ENCODE data around the gene ABHD2.
"Not testable (repeated sequence)": the region's sequence is repeated elsewhere in the genome, so short reads cannot be mapped to it uniquely, and the experiment has no call there.

ABHD2 gene

DNA sequence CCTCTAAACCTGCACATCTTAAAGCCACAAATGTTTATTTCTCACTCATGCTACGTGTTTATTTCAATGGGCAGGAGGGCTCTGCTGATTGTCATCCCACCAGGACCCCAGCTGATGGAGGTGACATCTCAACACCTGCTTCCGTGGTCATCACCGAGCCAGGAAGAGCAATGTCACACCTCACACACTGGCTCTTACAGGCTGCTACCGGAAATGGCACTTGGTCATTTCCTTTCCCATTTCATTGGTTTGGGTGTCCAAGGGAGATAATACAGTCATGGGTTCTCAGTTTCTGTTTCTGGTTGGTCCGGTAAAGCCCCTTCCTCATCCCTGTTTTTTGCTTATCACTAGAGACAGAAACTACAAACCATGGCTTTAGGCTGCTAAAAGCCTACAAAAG lies 41.9 kb downstream of the ABHD2 start:
- no peak for DNase-seq (ENCODE audit: low read depth)
- TF ChIP-seq, protein P1, sequence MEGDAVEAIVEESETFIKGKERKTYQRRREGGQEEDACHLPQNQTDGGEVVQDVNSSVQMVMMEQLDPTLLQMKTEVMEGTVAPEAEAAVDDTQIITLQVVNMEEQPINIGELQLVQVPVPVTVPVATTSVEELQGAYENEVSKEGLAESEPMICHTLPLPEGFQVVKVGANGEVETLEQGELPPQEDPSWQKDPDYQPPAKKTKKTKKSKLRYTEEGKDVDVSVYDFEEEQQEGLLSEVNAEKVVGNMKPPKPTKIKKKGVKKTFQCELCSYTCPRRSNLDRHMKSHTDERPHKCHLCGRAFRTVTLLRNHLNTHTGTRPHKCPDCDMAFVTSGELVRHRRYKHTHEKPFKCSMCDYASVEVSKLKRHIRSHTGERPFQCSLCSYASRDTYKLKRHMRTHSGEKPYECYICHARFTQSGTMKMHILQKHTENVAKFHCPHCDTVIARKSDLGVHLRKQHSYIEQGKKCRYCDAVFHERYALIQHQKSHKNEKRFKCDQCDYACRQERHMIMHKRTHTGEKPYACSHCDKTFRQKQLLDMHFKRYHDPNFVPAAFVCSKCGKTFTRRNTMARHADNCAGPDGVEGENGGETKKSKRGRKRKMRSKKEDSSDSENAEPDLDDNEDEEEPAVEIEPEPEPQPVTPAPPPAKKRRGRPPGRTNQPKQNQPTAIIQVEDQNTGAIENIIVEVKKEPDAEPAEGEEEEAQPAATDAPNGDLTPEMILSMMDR (IDR thresholded peaks at IDR 0.05; ENCODE audit: insufficient read depth, low read depth, low read length, missing control alignments) = no peak
- H3K4me3 ChIP-seq (ENCODE audit: low read length) = no peak overlapping the region

DNA sequence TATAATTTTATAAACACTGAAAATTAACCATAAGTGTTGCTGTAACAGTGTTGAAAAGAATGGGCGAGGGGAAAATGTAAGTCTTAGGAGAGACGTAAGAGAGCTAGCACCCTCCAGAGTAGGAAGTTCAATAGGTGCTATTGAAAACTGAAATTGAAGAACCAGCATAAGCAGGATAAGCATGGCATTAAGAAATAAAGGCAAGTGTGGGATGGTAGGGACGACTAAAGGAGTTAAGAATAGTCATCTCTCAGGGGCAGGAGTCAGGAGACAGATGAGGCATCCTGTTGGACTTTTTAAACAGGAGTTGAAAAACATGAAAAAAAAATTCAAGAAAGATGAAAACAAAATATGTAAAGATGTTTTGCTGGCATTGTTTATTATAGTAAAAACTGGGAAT lies 43.5 kb downstream of the ABHD2 start:
- DNase-seq (ENCODE audit: low read depth) = no peak
- H3K4me3 ChIP-seq (ENCODE audit: low read length) = no peak overlapping the region
- TF ChIP-seq, protein P1 (IDR thresholded peaks at IDR 0.05; ENCODE audit: insufficient read depth, low read depth, low read length, missing control alignments) = no peak

DNA sequence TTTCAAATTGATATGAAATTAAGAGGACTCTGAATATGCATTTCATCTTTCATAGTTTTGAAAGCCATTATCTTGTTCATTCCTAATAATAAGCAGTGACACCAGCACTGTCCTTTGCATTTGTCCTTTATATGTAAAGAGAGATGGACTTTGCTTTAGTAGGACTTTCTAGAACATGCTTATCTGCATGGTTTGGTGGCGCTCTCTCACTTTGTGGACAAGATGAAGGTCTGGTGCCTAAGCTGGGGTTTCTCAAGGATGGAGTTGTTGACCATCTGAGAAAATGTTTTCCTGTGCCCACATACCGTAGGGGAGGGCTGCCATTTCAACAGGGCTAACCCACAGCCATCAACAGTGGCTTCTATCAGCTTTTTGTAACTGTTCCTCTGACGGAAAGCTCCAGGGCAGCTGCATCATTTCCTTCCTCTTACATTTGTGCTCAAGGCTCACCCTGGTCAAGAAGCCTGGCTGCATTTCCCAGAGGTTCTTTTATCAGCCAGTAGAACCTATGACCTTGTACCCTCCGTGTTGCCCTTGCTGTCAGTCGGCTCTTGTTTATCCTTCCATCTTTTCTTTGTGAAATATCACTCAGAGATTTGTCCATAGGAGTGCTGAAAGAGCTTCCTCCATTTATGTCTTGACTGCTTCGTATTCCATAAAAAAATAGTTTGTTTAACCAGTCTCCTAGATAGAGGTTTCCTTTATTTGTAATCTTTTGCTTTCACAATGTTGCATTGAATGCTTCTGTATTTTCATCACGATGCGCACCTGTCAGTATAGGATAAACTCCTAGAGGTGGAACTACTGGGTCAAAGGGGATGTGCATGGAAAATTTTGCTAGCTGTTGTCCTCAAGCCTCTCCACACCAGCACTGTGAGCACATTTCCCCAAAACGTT lies 44.6 kb downstream of the ABHD2 start:
- no peak for DNase-seq (ENCODE audit: low read depth)
- H3K4me3 ChIP-seq (ENCODE audit: low read length) = no peak overlapping the region
- TF ChIP-seq, protein P1 (IDR thresholded peaks at IDR 0.05; ENCODE audit: insufficient read depth, low read depth, low read length, missing control alignments) = no peak

DNA sequence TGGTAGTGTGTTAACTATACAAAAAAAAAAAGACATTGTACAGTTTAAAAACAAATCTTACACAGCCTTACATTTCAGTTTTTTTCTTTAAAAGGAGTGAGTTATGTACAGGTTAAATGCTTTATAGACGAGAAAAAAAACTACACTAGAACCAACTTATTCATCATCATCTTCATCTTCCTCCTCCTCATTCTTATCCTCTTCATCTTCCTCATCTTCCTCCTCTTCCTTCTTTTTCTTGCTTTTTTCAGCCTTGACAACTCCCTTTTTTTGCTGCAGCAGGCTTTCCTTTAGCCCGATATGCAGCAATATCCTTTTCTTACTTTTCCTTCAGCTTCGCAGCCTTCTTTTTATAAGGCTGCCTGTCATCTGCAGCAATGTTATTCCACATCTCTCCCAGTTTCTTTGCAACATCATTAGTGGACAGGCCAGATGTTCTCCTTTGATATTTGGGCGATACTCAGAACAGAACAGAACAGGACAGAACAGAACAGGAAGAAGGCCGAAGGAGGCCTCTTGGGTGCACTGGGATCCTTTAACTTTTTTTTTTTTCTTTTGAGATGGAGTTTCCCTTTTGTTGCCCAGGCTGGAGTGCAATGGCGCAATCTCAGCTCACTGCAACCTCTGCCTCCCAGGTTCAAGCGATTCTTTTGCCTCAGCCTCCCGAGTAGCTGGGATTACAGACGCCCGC lies 47.3 kb downstream of the ABHD2 start:
- not testable (repeated sequence) for DNase-seq (ENCODE audit: low read depth); H3K4me3 ChIP-seq (ENCODE audit: low read length)

DNA sequence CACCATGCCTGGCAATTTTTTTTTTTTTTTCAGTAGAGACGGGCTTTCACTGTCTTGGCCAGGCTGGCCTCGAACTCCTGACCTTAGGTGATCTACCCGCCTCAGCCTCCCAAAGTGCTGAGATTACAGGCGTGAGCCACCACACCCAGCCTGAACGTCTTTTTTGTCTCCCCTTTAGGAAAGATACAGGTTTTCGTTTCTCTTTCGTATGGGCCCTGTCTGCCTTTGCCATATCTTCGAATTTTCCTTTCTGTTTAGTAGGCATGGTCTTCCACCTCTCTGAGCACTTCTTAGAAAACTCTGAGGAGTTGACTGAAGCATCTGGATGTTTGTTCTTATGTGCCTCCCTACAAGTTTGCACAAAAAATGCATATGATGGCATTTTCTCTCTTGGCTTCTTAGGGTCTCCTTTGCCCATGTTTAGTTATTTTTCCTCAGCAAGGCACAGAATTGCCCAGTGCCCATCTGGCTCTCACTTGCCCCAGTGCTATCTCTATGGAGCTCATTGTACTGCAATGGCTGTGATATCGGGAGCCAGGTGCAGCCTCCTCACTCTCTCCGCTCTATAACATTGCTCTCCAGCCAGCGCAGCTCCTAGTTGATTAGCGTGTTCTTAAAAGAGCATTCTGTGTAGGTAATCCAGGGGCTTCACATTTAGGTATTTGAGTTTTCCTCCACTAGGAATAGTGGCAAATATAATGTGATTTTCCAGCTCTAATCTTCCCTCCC lies 48.0 kb downstream of the ABHD2 start:
- DNase-seq (ENCODE audit: low read depth) = no peak
- TF ChIP-seq, protein P1 (IDR thresholded peaks at IDR 0.05; ENCODE audit: insufficient read depth, low read depth, low read length, missing control alignments) = no peak
- no peak overlapping the region for H3K4me3 ChIP-seq (ENCODE audit: low read length)

DNA sequence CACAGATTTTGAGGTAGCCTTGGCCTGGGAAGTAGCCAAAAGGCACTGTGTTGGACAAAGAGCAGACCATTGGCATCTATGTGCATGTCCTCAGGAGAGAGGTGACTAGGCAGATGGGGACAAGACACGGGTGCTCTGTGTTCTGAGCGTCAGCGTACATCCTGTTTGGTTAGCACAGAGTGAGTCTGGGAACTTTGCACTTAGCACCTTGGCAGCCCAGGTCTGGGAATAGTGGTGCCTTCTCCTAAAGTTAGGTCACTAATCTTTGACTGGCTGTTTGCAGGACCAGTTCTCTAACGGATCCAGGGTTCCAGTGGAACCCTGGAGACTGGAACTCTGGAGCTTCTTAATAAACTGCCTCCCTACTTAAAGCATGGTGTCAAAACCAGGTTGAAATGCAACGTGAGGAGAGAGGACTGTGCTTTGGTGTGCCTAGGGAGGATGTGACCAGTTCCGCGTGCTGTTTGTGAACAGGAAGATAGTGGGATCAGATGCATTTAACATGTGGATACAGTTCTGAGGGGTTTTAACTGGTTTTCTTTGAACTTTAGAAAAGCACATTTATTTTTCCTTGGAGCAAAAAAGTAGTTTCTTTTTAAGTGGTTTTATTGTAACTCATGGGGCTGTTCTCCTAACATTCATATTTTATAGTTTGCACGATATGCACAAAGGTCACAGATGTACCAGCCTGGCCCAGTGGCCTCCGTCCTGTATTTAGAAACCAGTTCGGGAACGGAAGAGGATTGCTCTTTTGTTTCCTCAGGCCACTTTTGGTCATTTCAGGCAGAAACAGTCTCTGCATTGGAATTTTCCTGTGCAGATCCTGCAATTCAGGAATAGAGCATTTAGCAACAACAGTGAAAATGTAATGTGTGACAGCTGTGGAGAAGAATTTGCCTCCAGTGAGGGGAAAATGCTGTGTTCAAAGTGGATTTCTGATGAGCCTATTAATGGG lies 48.8 kb downstream of the ABHD2 start:
- no peak for DNase-seq (ENCODE audit: low read depth)
- TF ChIP-seq, protein P1 (IDR thresholded peaks at IDR 0.05; ENCODE audit: insufficient read depth, low read depth, low read length, missing control alignments) = no peak
- H3K4me3 ChIP-seq (ENCODE audit: low read length) = no peak overlapping the region
